Measurements from ENCODE around the gene FGB. TPM values are rescaled to one million over a fixed set of nuclear protein-coding genes. Genes with fewer than 3 reads are reported as not detected.

The FGB gene
- total and polyA plus RNA-seq, 2 experiments from 2014 or later, result not detected

GRCh38 chr4:154606728-154607723 lies 44.2 kb downstream of the FGB start:
- Histone ChIP-seq H4K20me1 (replicated peaks; ENCODE audit: insufficient read depth) (no peaks in the 10 kb centered on the region), H3K4me3 (no peak overlapping the region), H3K4me2 (no peak overlapping the region), H3K27me3 (ENCODE audit: insufficient read depth) (no peaks in the 10 kb centered on the region), H3K27ac (ENCODE audit: low read depth) (no peak overlapping the region), H3K79me2 (replicated peaks; ENCODE audit: insufficient read depth) (no peaks in the 10 kb centered on the region), H3K36me3 (ENCODE audit: insufficient read depth) (no peaks in the 10 kb centered on the region), H3K9me2 (ENCODE audit: insufficient read depth) (no peaks in the 10 kb centered on the region), H3K4me1 (ENCODE audit: insufficient read depth) (0 out of 2 replicates have a peak, but pooled peaks cover 3% of the 10 kb centered on the region), H3F3A (replicated peaks; ENCODE audit: low read depth) (no peaks in the 10 kb centered on the region), H2AFZ (no peak overlapping the region)
- H3K4me1 Mint-ChIP-seq, result peaks cover 7% of the 10 kb centered on the region
- no peaks in the 10 kb centered on the region for H3K9me3 Mint-ChIP-seq
- H3K36me3 Mint-ChIP-seq (ENCODE audit: low read depth), result no peaks in the 10 kb centered on the region
- no peak overlapping the region for H3K27ac Mint-ChIP-seq
- no peaks in the 10 kb centered on the region for H3K27me3 Mint-ChIP-seq (ENCODE audit: insufficient read depth, low read depth, poor library complexity)
- no peak for DNase-seq (ENCODE audit: low spot score)
- no peak for ATAC-seq
- no peak overlapping the region for H3K4me3 Mint-ChIP-seq
- TF ChIP-seq ETS1 (IDR thresholded peaks at IDR 0.05) (no peak), CTCF (conservative IDR thresholded peaks at IDR 0.05; ENCODE audit: low read depth in 2 of 2) (no peak), POLR2AphosphoS5 (IDR thresholded peaks at IDR 0.05; ENCODE audit: low read depth) (no peak), STAT1 (IDR thresholded peaks at IDR 0.05; ENCODE audit: unreplicated experiment) (no peak), EZH2phosphoT487 (IDR thresholded peaks at IDR 0.05; ENCODE audit: unreplicated experiment) (no peak), EZH2 (IDR thresholded peaks at IDR 0.05; ENCODE audit: low read depth, unreplicated experiment) (no peak), REST (IDR thresholded peaks at IDR 0.05; ENCODE audit: unreplicated experiment) (no peak), JUNB (IDR thresholded peaks at IDR 0.05; ENCODE audit: unreplicated experiment) (no peak), NANOG (IDR thresholded peaks at IDR 0.05; ENCODE audit: borderline replicate concordance) (no peak)

All from GM23338 (cell line).